ENCODE measurements around the gene CXCL11.
A peak's percentile ranks its signal among the peaks of the same experiment; 100 is the strongest.
"Not testable (repeated sequence)": the region's sequence is repeated elsewhere in the genome, so short reads cannot be mapped to it uniquely, and the experiment has no call there.

Gene CXCL11

GRCh38 chr4:76000279-76000678, 35.6 kb downstream of the CXCL11 start:
- DNase-seq = no peak

GRCh38 chr4:75998525-75999147, 37.2 kb downstream of the CXCL11 start:
- DNase-seq = not testable (repeated sequence)

DNA sequence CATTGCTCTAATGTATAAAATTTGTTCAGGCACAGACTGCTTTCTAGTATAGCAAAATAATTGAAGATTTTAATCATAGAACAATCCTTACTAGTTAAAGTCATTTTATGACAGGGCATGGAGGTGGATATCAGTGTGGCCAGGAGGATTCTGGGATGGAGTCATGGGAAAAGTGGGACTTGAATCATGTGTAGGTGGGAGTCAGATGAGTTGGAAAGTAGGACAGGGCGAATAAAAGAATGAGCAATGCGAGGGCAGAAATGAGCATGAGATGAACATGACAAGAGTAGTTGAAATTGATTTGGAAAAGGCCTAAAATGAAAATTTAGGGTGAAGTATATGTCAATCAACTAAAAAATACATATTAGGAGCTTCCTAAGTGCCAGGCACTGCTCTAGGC, 37.9 kb downstream of the CXCL11 start:
- no peak for DNase-seq

- DNase-seq = no peak
Observed at GRCh38 chr4:75997081-75997480, 38.8 kb downstream of the CXCL11 start.

GRCh38 chr4:75995727-75996126, 40.1 kb downstream of the CXCL11 start:
- DNase-seq = peak; percentile 89

- no peak for DNase-seq
Observed at GRCh38 chr4:75992462-75992861, 43.4 kb downstream of the CXCL11 start.

DNA sequence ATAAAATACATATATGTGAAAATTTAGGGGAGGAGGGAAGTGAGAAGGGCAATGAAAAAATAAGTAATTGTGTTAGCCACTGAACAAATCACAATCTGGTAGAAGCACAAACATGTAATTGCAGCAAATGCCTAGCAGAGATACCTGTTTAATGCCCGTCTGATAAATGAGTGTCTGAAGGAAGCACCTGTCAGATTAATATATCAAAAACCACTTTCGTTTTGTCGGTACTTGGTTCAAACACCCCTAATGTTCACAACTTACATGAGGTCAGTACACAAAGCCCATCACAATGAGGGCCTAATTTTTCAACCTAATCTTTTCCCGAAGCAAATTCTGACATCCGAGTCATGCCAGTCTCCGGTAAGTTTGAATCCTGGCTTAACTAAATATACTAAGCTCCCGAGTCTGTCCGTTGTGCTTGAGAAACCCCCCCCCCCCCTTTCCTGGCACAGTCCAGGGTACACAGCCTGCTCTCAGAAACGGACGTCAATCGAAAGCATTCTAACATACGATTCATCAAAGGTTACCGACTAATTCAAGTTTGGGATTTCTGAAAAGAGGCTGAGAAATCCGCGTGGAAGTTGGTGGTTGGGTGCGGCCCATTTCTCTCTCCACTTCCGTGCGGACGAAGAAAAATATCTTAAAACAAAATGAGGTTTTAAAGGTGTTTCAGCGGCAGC, 45.9 kb downstream of the CXCL11 start:
- DNase-seq = peak; percentile 31

DNA sequence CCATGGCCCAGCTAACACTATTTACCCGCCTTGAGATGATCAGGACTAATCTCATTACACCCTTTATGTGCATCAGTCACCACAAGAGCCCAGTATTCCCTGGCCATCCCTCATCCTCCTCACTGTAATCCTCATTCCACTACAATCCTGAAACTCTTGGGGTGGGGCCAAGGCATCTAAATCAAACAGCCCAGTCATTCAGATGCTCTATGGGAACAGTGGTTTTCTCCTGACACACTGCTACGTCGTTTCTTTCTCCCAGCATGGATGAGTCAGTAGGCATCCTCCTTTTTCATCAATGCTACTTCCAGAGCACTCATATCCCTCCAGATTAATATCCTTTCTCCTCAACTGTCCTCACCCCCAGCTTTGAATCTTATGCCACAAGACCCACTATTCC, 50.8 kb downstream of the CXCL11 start:
- DNase-seq = no peak
